H1 (cell line): ENCODE data around the gene CHPF2. TPM values are rescaled to one million over a fixed set of nuclear protein-coding genes. Genes with fewer than 3 reads are reported as not detected.

Experiments used
- GABPA ChIP-seq: IDR thresholded peaks from 2 replicates; pipeline ENCODE4 v1.6.1; 2011; ENCODE audit warnings: mild to moderate bottlenecking, low read length, moderate library complexity, borderline replicate concordance; ENCODE audit not compliant: insufficient read depth
- polyA plus RNA-seq, 7 experiments: library from polyadenylated mRNA; depleted of rRNA in 3 of 7; stranded (reverse) in 5 of 7; unstranded in 2 of 7; fragments of >200 nt in 5 of 7; fragments of 200-250 nt in 2 of 7; gene quantifications; 1 replicate in 5 of 7; 2 replicates in 1 of 7; 4 replicates in 1 of 7; pipeline versions ENCODE4 v1.2.1 to v1.2.3, GENCODE V29; 2011 to 2013; ENCODE audit warnings: missing spikeins in 2 of 7, mixed read lengths in 2 of 7
- total RNA-seq: library from RNA; stranded (reverse); fragmentation: NEBNext Ultra II Directional; extraction: Animal tissue kit (Norgen Biotek cat#: 25700); gene quantifications from 2 replicates; pipeline ENCODE4 v1.2.1, GENCODE V29; 2021

The CHPF2 gene
- total and polyA plus RNA-seq, 2 of the 8 experiments (the other 6 are each of a cell fraction or from before 2014, with no cell fraction given) = 14.4 to 20.6 TPM

GRCh38 chr7:151249034-151249731 lies 16.9 kb downstream of the CHPF2 start (continued):
- 0 out of 2 replicates have a peak, but pooled peaks have one; percentile 27 for TF ChIP-seq GABPA
- TF ChIP-seq, all 59 proteins: peak for 6
